ENCODE measurements around the gene FARSB.

The FARSB gene

GRCh38 chr2:222548992-222549391 is 106.9 kb downstream of the FARSB start:
- DNase-seq (ENCODE audit: low read depth): no peak

- no peak for DNase-seq (ENCODE audit: low read depth)
Measured at GRCh38 chr2:222547083-222547482, 108.8 kb downstream of the FARSB start.

GRCh38 chr2:222545823-222546795 is 109.8 kb downstream of the FARSB start:
- DNase-seq (ENCODE audit: low read depth): no peak

GRCh38 chr2:222544661-222545060 is 111.2 kb downstream of the FARSB start:
- DNase-seq (ENCODE audit: low read depth): no peak

GRCh38 chr2:222538535-222538934 is 117.4 kb downstream of the FARSB start:
- DNase-seq (ENCODE audit: low read depth): no peak

GRCh38 chr2:222535477-222535876 is 120.4 kb downstream of the FARSB start:
- no peak for DNase-seq (ENCODE audit: low read depth)

GRCh38 chr2:222532315-222532714 is 123.6 kb downstream of the FARSB start:
- no peak for DNase-seq (ENCODE audit: low read depth)

GRCh38 chr2:222526480-222527277 is 129.2 kb downstream of the FARSB start:
- DNase-seq (ENCODE audit: low read depth): no peak

- no peak for DNase-seq (ENCODE audit: low read depth)
Measured at GRCh38 chr2:222525811-222526210, 130.1 kb downstream of the FARSB start.

GRCh38 chr2:222523783-222524544 is 131.9 kb downstream of the FARSB start:
- DNase-seq (ENCODE audit: low read depth): no peak

GRCh38 chr2:222522082-222522481 is 133.8 kb downstream of the FARSB start:
- no peak for DNase-seq (ENCODE audit: low read depth)

- DNase-seq (ENCODE audit: low read depth): no peak
Measured at GRCh38 chr2:222521099-222521498, 134.8 kb downstream of the FARSB start.

Measured in stimulated activated CD8-positive, alpha-beta memory T cell treated with anti-CD3 and anti-CD28 coated beads, Interleukin-12 subunit alpha, Interleukin-12 subunit beta, amount 100 ng/mL, for 4 hours (primary cell).